CD4-positive, CD25-positive, alpha-beta regulatory T cell (primary cell): ENCODE measurements around the gene KRT24. TPM values are rescaled to one million over a fixed set of nuclear protein-coding genes. Genes with fewer than 3 reads are reported as not detected.
A peak's percentile ranks its signal among the peaks of the same experiment; 100 is the strongest.

Experiments
- ATAC-seq, 2 donors: fragments of 150-1000 bp; cut with Tn5 transposase; one replicate each; pipeline ENCODE4 v1.10.0; 2021; ENCODE audit warnings: low read depth in 2 of 2, moderate number of reproducible peaks in 2 of 2, moderate library complexity in 1 of 2
- DNase-seq, 3 donors: peaks; one replicate each; pipeline versions ENCODE4 v3.0.0 to v3.0.0-alpha.2; 2012 to 2022; ENCODE audit warnings: mixed read lengths in 1 of 3
- H3K27ac ChIP-seq: one replicate; pipeline ENCODE4 v1.7.0; 2013; ENCODE audit warnings: mild to moderate bottlenecking, low read length; ENCODE audit not compliant: insufficient read depth, poor library complexity, severe bottlenecking
- H3K27me3 ChIP-seq: one replicate; pipeline ENCODE4 v1.7.0; 2013; ENCODE audit warnings: low read length; ENCODE audit not compliant: control insufficient read depth, insufficient read depth
- H3K36me3 ChIP-seq: one replicate; pipeline ENCODE4 v1.7.0; 2013; ENCODE audit warnings: mild to moderate bottlenecking, low read length, moderate library complexity; ENCODE audit not compliant: control insufficient read depth, insufficient read depth
- H3K4me1 ChIP-seq: 2 replicates; pipeline ENCODE4 v1.7.0; 2013; ENCODE audit warnings: mild to moderate bottlenecking, low read length; ENCODE audit not compliant: insufficient read depth, control insufficient read depth, poor library complexity, severe bottlenecking
- H3K4me3 ChIP-seq: one replicate; pipeline ENCODE4 v1.7.0; 2013; ENCODE audit warnings: low read depth, mild to moderate bottlenecking, low read length, moderate library complexity
- H3K9me3 ChIP-seq, 2 experiments: 1 replicate in 1 of 2; 2 replicates in 1 of 2; pipeline ENCODE4 v1.7.0; 2013; ENCODE audit warnings: low read length in 2 of 2, mild to moderate bottlenecking in 1 of 2, moderate library complexity in 1 of 2; ENCODE audit not compliant: control insufficient read depth in 2 of 2
- H3K27ac Mint-ChIP-seq, 3 donors: one replicate each; pipeline ENCODE4 v1.8.0; 2020 to 2022; ENCODE audit warnings: mild to moderate bottlenecking in 3 of 3, mixed read lengths in 3 of 3, moderate library complexity in 2 of 3
- H3K27me3 Mint-ChIP-seq: one replicate; pipeline ENCODE4 v1.8.0; 2022; ENCODE audit warnings: mild to moderate bottlenecking, mixed read lengths
- H3K36me3 Mint-ChIP-seq: one replicate; pipeline ENCODE4 v1.8.0; 2020; ENCODE audit warnings: mixed read lengths
- H3K4me1 Mint-ChIP-seq, 4 donors: one replicate each; pipeline ENCODE4 v1.8.0; 2020 to 2022; ENCODE audit warnings: mixed read lengths in 4 of 4, mild to moderate bottlenecking in 1 of 4
- H3K4me3 Mint-ChIP-seq, 4 donors: one replicate each; pipeline ENCODE4 v1.8.0; 2020 to 2022; ENCODE audit warnings: mild to moderate bottlenecking in 4 of 4, mixed read lengths in 4 of 4, moderate library complexity in 3 of 4
- H3K9me3 Mint-ChIP-seq, 7 donors: one replicate each; pipeline ENCODE4 v1.8.0; 2020 to 2022; ENCODE audit warnings: mixed read lengths in 7 of 7, mild to moderate bottlenecking in 3 of 7, moderate library complexity in 2 of 7
- polyA plus RNA-seq, 4 donors: library from polyadenylated mRNA; unstranded; fragments of 300-500 nt; fragmentation: Illumina TruSeq; gene quantifications; one replicate each; pipeline ENCODE4 v1.2.3, GENCODE V29; 2021
- total RNA-seq: library from RNA; stranded (reverse); gene quantifications from one replicate; pipeline ENCODE4 v1.2.3, GENCODE V29; 2022

The KRT24 gene
- total and polyA plus RNA-seq, 5 donors from 2014 or later: 0.15 TPM; not detected in 4

DNA sequence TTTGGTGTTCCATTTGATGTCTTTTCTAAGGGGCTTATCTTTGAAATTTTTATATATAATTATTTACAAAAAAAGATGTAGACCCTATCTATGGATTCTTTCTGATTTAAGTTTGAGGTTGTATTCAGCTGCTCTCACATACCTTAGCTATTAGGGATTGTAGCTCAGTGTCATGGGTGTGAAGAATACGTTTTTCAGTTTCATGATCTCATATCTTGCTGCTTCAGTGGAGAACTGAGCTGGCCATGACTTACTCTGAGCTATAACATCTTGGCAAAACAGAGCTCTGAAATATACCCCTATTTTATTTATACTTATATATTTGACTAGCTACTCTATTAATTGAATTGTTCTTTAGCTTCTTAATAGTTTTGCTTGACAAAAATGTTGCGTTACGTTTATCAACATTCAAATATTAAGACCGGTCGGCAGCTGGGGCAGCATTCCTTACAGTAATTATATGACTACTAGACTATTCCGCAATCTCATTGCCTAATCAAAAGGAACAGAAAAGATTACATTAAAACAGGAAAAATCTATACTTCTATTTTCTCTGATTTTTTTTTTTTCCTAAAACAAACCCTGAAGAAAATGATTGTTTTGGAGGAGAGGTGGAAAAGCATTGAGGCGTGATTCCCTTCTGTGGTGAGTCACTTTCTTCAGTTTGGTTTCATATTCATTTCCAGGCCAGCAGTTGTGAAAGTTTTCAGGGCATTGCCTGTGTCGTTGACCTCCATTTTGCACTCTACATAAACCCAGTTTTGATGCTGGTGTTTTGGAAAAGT lies 24.1 kb upstream of the KRT24 start:
- H3K27me3 Mint-ChIP-seq: peaks cover 71% of the 10 kb centered on the region
- Histone ChIP-seq H3K27ac (no peak overlapping the region), H3K9me3 (no peaks in the 10 kb centered on the region), H3K4me1 (no peaks in the 10 kb centered on the region), H3K4me3 (no peak overlapping the region), H3K36me3 (no peaks in the 10 kb centered on the region), H3K27me3 (peaks cover 25% of the 10 kb centered on the region)
- ATAC-seq (no peak), DNase-seq (no peak)
- H3K9me3 Mint-ChIP-seq: no peaks in the 10 kb centered on the region
- no peak overlapping the region for H3K4me3 Mint-ChIP-seq
- no peak overlapping the region for H3K27ac Mint-ChIP-seq
- no peaks in the 10 kb centered on the region for H3K36me3 Mint-ChIP-seq
- H3K4me1 Mint-ChIP-seq: peaks cover 0 to 5% (median 2%) of the 10 kb centered on the region in 4 donors

DNA sequence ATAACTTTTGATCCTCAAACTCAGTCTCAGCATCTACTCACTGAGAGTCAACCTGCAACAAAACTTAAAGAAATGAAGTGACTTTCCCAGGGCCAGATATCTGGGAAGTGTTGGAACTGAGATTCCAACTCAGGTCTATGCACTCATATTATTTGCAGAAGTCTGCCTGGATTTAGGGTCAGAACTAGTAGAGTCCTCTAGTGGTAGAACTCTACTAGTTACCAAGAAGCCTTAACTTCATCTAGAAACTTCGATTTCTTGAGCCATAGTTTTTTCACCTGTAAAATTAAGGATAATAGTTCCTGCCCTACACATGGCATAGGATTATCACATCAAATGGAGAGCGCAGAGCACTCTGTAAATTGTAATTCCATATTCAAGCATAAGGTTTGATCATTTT lies 23.4 kb upstream of the KRT24 start:
- H3K36me3 Mint-ChIP-seq: no peaks in the 10 kb centered on the region
- no peak overlapping the region for H3K27ac ChIP-seq

DNA sequence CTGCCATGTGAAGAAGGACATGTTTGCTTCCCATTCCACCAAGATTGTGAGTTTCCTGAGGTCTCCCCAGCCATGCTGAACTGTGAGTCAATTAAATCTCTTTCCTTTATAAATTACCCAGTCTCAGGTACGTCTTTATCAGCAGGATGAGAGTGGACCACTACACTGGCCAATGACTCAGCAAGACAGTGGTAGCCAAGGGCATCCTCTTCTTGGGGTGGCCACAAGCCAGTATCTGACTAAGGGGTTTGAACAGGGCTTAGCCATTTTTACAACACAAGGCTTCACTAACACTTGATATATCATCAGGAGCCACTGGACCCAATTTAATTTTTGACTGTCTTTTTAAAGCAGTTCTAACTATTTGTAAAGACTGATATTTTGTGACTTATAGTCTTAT lies 21.1 kb upstream of the KRT24 start:
- peaks cover 62% of the 10 kb centered on the region for H3K27me3 Mint-ChIP-seq
- H3K27me3 ChIP-seq: peaks cover 13% of the 10 kb centered on the region
- DNase-seq (no peak), ATAC-seq (no peak)
- no peaks in the 10 kb centered on the region for H3K9me3 Mint-ChIP-seq
- H3K27ac ChIP-seq: no peak overlapping the region
- no peak overlapping the region for H3K27ac Mint-ChIP-seq
- H3K9me3 ChIP-seq: no peaks in the 10 kb centered on the region
- no peaks in the 10 kb centered on the region for H3K36me3 ChIP-seq
- H3K4me3 ChIP-seq: no peak overlapping the region
- no peaks in the 10 kb centered on the region for H3K4me1 ChIP-seq
- no peaks in the 10 kb centered on the region for H3K36me3 Mint-ChIP-seq
- H3K4me3 Mint-ChIP-seq: no peak overlapping the region
- H3K4me1 Mint-ChIP-seq: peaks cover 0 to 5% (median 2%) of the 10 kb centered on the region in 4 donors

More for the DNA sequence above, 23.4 kb upstream of the KRT24 start:
- DNase-seq (peak in 2 of 3 donors; percentile 9 to 23), ATAC-seq (no peak)
- H3K27ac Mint-ChIP-seq: no peak overlapping the region
- peaks cover 67% of the 10 kb centered on the region for H3K27me3 Mint-ChIP-seq
- Histone ChIP-seq H3K4me1 (no peaks in the 10 kb centered on the region), H3K36me3 (no peaks in the 10 kb centered on the region), H3K9me3 (no peaks in the 10 kb centered on the region), H3K27me3 (peaks cover 26% of the 10 kb centered on the region), H3K4me3 (no peak overlapping the region)
- H3K4me1 Mint-ChIP-seq: peaks cover 0 to 5% (median 2%) of the 10 kb centered on the region in 4 donors
- no peak overlapping the region for H3K4me3 Mint-ChIP-seq
- H3K9me3 Mint-ChIP-seq: no peaks in the 10 kb centered on the region

DNA sequence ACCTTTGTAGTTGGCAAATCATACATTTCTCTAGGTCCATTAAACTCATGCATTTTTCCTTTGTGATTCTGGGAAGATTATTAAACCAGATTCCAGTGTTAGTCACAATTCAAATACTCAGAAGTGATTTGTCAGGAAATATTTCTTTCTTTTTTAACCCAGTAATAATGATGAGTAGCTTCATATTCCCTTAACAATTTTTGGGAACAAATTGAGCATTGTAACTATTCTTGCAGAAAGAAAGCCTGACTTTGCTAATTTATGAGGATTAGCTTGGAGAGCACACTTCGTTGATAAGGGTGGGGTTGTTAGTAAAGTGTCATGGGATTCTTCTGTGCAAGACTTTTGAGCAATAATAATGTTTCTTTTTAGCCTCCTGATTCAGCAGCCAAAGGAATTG lies 18.7 kb upstream of the KRT24 start:
- no peak for ATAC-seq
- peaks cover 0 to 5% (median 2%) of the 10 kb centered on the region in 4 donors for H3K4me1 Mint-ChIP-seq
- H3K36me3 Mint-ChIP-seq: no peaks in the 10 kb centered on the region
- no peaks in the 10 kb centered on the region for H3K9me3 Mint-ChIP-seq
- H3K27ac Mint-ChIP-seq: no peak overlapping the region
- no peak overlapping the region for H3K27ac ChIP-seq
- peaks cover 54% of the 10 kb centered on the region for H3K27me3 Mint-ChIP-seq
- H3K36me3 ChIP-seq: no peaks in the 10 kb centered on the region
- no peaks in the 10 kb centered on the region for H3K4me1 ChIP-seq
- no peak for DNase-seq
- no peak overlapping the region for H3K4me3 ChIP-seq
- peaks cover 11% of the 10 kb centered on the region for H3K27me3 ChIP-seq
- no peak overlapping the region for H3K4me3 Mint-ChIP-seq
- no peaks in the 10 kb centered on the region for H3K9me3 ChIP-seq

DNA sequence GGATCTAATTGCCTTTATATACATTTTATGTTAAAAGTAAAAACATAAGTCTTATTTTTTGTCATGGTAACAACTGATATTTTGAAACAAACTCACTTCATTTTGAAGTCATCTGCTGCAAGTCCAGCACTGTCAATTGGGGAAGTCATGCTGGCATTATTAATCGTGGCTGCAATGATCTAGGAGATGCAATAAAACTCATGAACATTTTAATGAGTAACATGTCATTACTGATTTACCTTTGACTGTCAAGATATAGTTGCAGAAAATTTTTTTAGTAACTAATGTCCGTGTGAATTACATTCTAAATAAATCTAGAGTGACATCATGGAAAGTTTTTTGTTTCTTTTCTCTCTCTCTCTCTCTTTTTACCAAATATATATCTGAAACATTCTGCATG lies 17.3 kb upstream of the KRT24 start:
- H3K27me3 Mint-ChIP-seq: peaks cover 54% of the 10 kb centered on the region

GRCh38 chr17:40718930-40719329 lies 15.4 kb upstream of the KRT24 start:
- H3K4me1 ChIP-seq: no peaks in the 10 kb centered on the region
- peaks cover 9% of the 10 kb centered on the region for H3K27me3 ChIP-seq
- no peak overlapping the region for H3K27ac ChIP-seq
- no peaks in the 10 kb centered on the region for H3K4me1 Mint-ChIP-seq
- H3K9me3 Mint-ChIP-seq: no peaks in the 10 kb centered on the region
- H3K9me3 ChIP-seq: no peaks in the 10 kb centered on the region
- no peak overlapping the region for H3K27ac Mint-ChIP-seq
- no peak for DNase-seq
- no peak overlapping the region for H3K4me3 ChIP-seq
- no peak overlapping the region for H3K4me3 Mint-ChIP-seq
- H3K36me3 ChIP-seq: no peaks in the 10 kb centered on the region
- peaks cover 52% of the 10 kb centered on the region for H3K27me3 Mint-ChIP-seq
- no peaks in the 10 kb centered on the region for H3K36me3 Mint-ChIP-seq
- no peak for ATAC-seq

More for the DNA sequence above, 17.3 kb upstream of the KRT24 start:
- Histone ChIP-seq H3K9me3 (no peaks in the 10 kb centered on the region), H3K27me3 (peaks cover 11% of the 10 kb centered on the region), H3K36me3 (no peaks in the 10 kb centered on the region), H3K4me1 (no peaks in the 10 kb centered on the region), H3K4me3 (no peak overlapping the region), H3K27ac (no peak overlapping the region)
- Mint-ChIP-seq H3K36me3 (no peaks in the 10 kb centered on the region), H3K4me3 (no peak overlapping the region), H3K4me1 (no peaks in the 10 kb centered on the region), H3K9me3 (no peaks in the 10 kb centered on the region), H3K27ac (no peak overlapping the region)
- DNase-seq: no peak
- no peak for ATAC-seq

DNA sequence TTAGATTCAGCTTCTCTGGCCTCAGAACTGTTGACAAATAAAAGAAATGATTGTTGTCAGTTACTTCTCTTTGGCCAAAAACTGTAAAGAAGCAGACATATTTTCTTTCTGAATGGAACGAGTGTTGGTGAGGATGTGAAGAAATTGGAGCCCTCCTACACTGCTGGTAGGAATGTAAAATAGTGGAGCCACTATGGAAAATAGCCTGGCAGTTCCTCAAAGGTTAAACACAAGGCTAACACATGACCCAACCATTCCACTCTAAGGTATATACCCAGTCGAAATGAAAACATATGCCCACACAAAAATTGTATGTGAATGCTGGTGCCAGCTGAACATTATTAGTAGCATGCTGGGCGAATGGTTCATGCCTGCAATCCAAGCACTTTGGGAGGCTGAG lies 14.2 kb upstream of the KRT24 start:
- Histone ChIP-seq H3K4me1 (no peaks in the 10 kb centered on the region), H3K27me3 (peaks cover 3% of the 10 kb centered on the region), H3K36me3 (no peaks in the 10 kb centered on the region), H3K4me3 (no peak overlapping the region), H3K27ac (no peak overlapping the region), H3K9me3 (no peaks in the 10 kb centered on the region)
- no peak overlapping the region for H3K4me3 Mint-ChIP-seq
- H3K36me3 Mint-ChIP-seq: no peaks in the 10 kb centered on the region
- no peaks in the 10 kb centered on the region for H3K4me1 Mint-ChIP-seq
- peaks cover 44% of the 10 kb centered on the region for H3K27me3 Mint-ChIP-seq
- no peaks in the 10 kb centered on the region for H3K9me3 Mint-ChIP-seq
- no peak overlapping the region for H3K27ac Mint-ChIP-seq
- ATAC-seq (no peak), DNase-seq (no peak)

DNA sequence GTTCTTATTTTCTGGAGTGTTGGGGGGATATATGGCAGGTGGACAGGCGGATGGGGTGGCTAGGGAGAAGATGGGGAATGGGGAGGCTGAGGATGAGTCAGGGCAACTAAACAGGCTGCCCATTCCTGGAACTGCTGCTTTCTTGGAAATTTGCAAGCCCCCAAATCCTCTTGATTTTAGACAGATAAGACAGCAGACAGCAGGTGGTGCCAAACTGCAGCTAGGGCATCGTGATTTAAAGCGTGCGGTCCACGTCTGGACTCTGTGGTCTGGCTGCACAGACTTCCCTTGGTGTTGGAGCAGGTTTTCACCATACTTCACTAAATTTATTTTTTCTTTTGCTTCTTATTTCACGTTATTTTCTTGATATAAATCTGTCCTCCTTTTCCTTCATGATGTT lies 10.9 kb upstream of the KRT24 start:
- H3K4me3 ChIP-seq: no peak overlapping the region
- ATAC-seq (no peak), DNase-seq (no peak)
- Mint-ChIP-seq H3K36me3 (no peaks in the 10 kb centered on the region), H3K4me3 (no peak overlapping the region), H3K4me1 (no peaks in the 10 kb centered on the region), H3K9me3 (no peaks in the 10 kb centered on the region), H3K27ac (no peak overlapping the region), H3K27me3 (peaks cover 49% of the 10 kb centered on the region)
- no peaks in the 10 kb centered on the region for H3K9me3 ChIP-seq
- no peak overlapping the region for H3K27ac ChIP-seq
- no peaks in the 10 kb centered on the region for H3K27me3 ChIP-seq
- H3K4me1 ChIP-seq: no peaks in the 10 kb centered on the region
- no peaks in the 10 kb centered on the region for H3K36me3 ChIP-seq
